ENCODE measurements around the gene ITGA3.
A peak's percentile ranks its signal among the peaks of the same experiment; 100 is the strongest.

Gene ITGA3

DNA sequence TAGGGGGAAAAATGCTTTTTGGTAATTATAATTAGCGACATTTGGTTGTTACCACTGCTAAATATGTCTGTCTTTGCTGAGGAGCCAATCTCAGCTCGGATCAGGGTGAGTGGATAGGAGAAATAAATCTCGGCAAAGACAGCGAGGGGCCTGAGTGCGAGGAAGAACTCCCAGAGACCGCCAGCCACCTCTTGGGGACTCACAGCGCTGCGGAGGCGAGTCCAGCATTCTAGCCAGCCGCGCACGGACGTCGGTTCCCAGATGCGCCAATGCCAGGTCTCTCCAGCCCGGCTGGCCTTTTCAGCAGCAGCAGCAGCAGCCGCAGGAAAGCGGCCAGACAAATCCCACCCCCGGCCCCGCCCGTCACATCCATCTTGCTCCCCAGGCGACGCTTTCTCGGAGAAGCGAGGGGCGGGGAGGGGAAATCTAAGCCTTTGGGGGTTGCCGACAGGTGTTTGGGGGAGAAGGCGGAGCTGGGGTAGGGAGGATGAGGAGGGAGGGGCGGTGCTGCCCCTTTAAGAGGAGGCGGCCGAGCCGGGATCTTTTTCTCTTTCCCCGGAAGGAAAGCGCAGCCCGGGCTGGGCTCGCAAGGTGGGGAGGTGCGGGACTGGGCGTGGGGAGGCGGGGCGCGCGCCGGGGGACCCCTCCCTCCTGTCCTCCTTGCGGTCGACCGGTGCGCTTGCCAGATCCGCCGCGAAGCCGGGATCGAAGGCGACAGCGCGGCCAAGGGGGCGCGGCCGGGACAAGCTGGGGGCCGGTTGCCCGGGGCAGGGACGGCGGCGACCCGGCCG is at the start of gene ITGA3:
ITGA3 (plus strand) TSS at position 685 of the 791 bp plus-strand sequence. CDS start 330 bp downstream, outside the sequence.
- DNase-seq = peak; percentile 83

DNA sequence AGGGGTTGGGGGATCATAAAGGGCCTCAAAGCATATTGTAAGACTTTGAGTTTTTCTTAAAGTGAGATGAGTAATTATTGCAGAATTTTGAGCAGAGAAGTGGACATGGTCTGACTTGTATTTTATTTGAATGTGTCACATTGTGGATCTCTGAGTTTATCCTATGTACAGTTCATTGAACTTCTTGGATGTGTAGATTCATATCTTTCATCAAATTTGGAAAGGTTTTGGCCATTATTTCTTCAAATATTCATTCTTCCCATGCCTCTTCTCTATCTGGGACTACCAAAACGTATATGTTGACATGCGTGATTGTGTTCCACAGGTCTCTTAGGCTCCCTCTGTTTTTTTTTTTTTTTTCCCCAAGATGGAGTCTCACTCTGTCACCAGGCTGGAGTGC is 46.6 kb upstream of the ITGA3 start:
- no peak for DNase-seq

DNA sequence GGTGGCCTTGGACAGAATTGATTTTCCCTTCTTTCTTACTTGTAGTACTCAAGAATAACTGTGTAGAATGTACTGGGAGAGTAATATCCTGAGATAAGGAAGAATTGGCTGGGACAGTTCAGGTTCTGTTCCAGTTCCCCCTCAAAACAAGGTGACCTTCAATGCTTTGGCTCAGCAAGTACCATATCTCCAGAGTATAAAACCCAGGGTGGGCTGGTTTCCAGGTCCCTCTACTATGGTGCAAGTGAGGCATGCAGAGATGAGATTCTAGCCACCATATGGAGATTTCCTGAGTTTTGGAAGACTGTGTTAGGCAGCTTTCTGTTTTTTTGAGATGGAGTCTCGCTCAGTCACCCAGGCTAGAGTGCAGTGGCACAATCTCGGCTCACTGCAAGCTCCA is 42.8 kb upstream of the ITGA3 start:
- no peak for DNase-seq

DNA sequence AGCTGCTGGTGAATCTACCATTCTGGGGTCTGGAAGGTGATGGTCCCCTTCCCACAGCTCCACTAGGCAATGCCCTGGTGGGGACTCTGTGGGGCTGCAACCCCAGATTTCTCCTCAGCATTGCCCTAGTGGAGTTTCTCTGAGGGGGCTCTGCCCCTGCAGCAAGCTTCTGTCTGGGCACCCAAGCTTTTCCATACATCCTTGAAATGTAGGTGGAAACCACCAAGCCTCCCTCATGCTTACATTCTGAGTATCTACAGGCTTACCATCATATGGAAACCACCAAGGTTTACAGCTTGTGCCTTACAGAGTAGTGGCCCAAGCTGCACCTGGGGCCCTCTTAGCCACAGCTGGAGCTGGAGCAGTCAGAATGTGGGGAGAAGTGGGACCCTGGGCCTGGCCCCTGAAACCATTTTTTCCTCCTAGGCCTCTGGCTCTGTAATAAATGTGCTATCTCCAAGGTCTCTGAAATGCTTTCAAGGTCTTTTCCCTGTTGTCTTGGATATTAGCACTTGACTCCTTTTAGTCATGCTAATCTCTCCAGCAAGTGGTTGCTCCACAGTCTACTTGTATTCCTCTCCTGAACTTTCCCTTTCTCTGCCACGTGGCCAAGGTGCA is 41.3 kb upstream of the ITGA3 start:
- DNase-seq = no peak

DNA sequence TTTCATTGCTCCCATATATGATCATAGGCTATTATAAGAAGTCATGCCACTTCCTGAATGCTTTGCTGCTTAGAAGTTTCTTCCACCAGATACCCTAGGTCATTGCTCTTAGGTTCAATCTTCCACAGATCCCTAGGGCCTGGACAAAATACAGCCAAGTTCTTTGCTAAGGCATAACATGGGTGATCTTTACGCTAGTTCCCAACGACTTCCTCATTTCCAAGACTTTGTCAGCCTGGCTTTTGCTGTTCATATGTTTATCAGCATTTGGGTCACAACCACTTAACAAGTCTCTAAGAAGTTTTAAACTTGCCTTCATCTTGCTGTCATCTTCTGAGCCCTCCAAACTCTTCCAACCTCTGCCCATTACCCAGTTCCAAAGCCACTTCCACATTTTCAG is 40.8 kb upstream of the ITGA3 start:
- no peak for DNase-seq

DNA sequence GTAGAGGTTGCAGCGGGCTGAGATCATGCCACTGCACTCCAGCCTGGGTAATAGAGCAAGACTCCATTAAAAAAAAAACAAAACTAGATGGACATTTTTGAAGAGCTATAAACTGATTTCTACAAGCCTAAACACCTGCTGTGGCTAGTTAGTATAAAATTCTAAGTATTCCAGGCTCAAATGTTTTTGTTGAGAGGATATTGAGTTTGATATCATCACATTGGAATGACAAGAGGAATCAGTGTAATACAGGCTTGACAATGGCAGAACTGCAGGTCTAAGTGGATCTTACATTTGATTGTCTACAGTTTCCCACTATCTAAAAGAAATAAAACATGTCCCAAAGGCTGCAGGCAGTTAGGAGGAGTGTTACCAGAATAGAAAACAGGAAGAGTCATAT is 37.0 kb upstream of the ITGA3 start:
- DNase-seq = no peak

DNA sequence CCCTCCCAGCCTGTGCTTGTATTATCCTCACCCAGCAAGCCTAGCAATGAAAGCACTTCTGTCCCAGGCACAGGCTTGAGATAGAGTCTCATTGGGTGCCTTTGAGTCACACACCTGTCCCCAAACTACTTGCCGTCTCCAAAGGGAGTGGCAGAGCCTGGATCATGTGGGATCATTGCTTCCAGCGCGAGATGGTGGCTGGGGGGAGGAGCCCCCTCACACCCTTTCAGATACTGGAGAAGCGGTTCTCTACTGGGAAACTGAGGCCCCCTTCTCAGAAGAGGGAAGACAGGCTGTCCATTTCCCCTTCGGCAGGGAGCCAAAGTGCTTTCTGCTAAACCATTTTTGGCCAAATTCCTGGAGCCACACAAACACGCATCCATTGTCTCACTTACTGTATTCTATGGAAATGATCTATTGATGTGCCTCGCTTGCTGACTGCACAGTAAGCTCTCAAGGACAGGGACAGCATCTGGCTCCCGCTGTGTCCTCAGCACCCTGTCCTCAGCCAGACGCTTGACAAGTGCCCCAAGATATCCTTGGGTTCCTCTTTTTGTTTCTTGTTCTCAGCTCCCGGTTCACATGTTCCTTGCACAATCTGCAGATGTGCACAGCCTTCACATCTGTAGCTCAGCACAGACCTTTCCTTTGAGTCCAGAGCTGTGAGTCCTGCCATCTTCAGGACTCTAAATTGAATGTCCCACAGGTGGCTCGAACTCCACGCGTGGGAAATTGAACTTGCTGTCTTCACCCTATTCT is 34.9 kb upstream of the ITGA3 start:
- DNase-seq = no peak

DNA sequence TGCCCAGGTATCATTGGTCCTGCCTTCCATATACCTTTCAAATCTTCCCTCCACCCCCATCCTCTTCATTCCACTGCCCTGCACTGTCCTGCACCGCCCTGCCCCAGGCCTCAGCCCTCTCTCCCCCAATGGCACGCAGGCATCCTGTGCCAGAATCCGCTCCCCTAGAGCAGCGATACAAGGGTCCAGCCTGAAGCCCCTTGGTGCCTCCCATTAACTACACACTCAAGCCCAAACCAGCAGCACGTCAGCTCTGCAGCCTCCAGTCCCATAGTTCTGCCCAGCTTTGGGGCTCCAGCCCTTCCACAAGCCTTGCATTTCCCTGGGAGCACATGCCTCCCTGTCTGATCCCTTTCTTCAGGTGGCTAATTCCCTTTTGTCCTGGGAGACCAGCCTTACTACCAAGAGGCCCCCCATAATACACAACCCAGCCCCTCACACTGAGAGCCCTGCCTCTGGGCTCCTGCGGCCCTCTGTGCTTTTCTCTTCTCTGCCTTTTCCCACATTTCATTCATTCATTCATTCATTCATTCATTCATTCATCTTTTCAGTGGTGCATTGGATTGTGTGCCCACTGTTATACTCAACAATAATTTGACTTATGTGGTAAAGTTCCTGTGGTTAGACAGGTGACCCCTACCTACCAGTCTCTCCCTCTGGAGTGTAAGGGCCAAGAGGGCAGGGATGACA is 34.1 kb upstream of the ITGA3 start:
- DNase-seq = no peak

DNA sequence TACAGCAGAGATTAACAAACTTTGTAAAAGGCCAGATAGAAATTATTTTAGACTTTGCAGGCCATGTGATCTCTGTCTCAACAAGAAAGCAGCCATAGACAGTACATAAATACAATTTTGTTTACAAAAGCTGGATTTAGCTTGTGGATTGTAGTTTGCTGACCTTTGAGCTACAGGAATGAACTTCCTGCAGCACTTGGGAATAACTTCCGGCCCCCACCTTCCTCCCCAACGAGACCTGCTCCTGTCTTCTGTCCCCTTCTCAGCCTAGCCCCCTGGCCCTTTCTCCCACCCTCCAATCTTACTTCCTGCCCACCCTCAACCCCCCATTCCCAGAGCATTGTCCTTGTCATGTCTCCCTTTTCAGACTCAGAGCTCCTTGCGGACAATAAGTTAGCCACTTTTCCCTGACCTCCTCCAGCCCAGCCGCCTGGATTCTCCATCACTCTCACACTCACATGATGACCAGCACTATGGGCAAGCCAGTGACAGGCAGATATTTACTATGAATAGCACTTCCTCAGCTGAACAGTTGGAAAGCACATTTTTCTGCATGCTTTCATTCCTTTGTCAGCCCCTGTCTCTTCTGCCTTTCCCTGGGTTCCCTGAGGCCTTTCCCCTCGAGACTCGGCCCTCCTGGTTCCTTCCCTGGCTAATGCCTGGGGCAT is 33.3 kb upstream of the ITGA3 start:
- no peak for DNase-seq

DNA sequence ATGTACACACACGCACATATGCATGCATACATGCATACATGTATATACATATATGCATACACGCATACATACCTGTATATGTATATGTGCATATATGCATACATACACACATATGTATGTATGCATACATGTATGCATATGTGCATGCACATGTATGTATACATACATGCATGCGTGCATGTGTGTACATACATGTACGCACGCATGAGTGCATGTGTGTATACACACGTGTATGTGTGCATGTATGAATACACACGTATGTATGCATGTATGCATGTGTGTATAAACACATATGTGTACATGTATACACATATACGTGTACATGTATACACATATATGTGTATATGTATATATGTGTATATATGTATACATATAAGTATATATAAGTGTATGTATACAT is 32.4 kb upstream of the ITGA3 start:
- no peak for DNase-seq

DNA sequence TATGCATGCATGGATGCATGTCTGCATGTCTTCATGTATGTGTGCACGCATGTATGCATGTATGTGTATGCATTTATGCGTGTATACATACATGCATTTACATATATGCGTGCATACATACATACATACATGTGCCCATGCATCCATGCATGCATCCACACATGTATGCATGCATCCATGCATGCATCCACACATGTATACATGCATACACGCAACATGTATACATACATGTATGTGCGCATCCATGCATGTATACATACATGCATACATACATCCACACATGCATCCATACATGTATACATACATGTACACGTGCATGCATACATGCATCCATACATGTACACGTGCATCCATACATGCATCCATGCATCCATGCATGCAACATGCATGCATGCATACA is 31.1 kb upstream of the ITGA3 start:
- no peak for DNase-seq

DNA sequence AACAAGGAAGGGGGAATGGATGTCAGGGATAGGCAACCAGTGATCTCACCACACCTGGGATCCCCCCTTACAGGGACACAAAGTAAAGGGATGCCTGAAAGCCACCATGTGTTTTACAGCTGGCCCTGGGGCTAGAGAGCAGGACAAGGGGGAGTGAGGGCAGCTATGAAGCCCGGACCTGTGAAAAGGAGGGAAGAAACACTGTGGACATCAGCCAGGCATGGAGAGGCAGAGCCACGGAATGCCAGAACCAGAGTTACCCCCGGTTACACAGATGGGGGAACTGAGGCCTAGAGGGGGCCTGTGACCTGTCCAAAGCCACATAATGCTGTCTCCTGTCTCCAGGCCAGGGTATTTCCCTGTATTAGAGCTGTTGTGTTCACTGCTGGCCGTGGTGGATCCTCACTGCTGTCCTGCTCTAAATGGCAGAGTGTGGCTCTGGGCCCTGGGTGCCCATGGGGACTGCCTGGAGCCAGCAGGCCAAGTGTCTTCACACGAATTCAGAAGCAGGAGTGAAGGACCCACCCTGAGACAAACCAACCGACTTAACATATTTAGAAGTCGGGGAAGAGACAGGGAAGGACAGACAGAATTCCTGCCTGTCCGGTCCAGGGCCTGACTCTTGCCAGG is 29.7 kb upstream of the ITGA3 start:
- DNase-seq = no peak

DNA sequence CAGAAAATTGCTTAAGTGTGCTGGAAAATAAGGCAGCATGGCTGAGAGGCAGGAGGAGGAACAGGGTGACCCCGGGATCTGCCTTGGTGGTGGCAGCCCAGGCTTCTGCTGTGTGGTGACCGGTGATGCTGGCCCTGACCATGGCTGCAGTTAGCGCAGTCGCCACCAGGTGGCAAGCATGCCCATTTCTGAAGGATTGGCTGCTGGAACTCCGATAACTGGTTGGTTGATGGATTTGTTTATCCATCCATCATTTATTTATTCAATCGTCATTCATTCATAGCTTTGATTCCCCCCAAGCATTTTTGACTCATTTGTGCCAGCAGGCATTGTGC is 29.1 kb upstream of the ITGA3 start:
- no peak for DNase-seq

DNA sequence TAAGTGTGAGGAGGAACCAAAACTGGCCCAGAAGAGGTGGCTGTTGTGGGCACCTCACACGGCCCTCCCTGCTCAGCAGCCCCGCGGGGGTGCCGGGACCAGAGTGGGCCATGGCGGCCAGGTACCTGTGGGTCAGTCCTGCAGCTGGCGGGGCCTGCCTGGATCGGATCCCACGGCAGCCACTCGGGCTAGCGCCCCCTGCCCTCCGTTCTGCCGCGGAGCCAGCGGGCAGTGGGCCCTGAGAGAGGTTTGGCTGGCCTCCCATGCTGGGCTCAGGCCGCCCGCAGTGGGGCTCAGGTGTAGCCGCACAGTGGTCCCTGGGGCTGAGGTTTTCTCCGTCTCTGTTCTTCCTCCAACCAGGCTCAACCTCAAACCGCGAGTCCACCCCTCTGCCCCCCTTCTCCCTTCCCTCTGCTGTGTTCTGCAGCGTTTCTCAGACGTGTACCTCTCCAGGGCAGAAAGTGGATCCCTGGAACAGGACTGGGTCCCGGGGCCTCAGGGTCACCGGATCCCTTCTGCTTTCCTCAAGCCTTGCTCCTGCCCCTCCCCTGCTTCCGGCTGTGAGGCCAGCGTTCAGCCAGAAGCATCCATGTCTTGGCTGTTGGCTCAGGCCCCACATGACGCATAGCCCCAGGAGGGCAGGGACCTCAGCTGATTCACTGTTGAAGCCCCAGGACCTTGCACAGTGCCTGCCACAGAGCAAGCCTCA is 28.6 kb upstream of the ITGA3 start:
- no peak for DNase-seq

DNA sequence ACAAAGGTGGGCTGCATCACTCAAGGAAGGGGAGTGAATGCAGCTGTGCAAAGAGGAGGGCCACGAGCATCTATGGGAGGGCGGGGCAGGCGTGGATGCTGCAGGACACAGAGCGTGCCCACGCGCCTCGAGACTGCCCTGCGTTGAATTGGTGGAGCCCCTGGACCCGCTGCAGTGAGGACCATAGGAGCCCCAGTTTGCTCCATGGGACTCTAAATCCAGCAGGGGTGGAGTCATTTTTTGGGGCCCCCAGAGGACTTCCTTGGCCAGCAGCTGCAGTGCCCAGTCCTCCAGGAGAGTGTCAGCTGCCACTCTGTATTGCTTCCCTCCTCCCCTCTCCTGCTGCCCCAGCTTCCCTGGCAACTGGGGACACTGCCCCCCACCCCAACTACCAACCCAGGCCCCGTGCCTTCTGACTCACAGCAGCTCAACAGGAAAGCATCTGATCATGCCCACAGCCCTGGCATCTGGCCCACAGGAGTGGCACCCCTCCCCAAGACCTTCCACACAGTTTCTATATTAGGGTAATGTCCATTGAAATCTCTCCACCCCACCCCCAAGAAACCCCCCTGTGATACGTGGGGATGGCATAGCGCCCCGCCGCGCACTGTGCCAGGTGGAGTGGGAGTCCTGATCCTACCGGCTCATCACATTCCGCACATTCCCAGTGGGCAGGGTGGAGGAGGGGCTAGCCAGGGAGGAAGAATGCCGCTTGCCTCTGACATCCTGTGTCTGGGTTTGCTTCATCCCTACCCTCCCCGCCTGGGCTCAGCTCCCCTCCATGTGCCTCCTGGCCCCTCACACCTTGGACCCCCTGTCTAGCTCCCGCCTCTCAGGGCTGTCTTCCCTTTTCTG is 27.8 kb upstream of the ITGA3 start:
- no peak for DNase-seq

DNA sequence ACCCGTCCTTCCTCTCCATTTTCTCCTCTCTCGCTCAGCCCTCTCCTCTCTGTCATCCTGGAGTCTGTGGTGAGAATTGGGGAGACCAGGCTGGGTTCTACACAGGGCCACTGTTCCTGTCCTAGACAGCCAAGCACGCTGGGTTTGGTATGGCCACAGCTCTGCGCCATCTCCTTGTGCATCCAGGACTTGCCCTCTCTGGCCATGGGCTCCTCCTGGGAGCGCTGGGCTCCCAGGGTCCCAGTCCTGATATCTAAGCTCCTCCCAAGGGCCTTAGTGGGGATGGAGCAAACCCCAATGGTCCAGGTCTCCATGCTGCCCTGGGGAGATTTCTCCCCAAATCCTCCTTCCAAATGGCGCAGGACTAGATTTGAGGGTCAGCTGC is 27.2 kb upstream of the ITGA3 start:
- no peak for DNase-seq

DNA sequence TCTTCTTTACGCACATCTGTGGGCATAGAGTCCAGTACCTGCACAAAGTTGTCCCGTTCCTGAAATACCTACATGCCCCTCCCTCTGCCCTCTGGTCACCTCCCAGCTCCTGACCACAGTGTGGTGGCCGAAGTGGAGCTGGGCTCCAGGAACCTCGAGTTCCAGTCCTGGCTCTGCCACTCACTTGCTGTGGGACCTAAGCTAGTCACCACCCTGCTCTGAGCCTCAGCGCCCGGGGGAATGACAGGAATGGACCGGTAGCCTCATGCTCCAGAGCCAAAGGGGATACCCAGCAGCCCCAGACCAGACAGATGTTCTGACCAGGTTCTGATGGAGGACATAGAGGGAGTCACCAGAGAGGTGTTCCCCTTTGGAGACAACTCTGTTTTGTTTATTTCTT is 26.7 kb upstream of the ITGA3 start:
- DNase-seq = no peak

DNA sequence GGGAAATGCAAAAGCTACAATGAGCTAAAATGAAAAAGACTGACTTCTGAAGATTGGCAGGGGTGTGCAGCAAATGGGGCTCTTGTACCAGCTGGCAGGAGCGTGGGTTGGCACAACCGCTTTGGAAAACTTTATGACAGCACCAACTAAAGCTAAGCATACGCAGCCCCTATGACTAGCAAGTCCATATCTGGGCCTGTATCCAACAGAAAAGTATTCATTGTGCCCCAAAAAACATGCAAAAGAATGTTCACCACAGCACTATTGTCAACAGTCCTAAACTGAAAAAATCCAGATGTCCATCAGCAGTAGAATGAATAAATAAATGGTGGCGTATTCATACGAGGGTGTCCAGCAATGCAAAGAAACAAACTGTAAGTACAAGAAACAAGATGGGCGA is 22.6 kb upstream of the ITGA3 start:
- DNase-seq = no peak

DNA sequence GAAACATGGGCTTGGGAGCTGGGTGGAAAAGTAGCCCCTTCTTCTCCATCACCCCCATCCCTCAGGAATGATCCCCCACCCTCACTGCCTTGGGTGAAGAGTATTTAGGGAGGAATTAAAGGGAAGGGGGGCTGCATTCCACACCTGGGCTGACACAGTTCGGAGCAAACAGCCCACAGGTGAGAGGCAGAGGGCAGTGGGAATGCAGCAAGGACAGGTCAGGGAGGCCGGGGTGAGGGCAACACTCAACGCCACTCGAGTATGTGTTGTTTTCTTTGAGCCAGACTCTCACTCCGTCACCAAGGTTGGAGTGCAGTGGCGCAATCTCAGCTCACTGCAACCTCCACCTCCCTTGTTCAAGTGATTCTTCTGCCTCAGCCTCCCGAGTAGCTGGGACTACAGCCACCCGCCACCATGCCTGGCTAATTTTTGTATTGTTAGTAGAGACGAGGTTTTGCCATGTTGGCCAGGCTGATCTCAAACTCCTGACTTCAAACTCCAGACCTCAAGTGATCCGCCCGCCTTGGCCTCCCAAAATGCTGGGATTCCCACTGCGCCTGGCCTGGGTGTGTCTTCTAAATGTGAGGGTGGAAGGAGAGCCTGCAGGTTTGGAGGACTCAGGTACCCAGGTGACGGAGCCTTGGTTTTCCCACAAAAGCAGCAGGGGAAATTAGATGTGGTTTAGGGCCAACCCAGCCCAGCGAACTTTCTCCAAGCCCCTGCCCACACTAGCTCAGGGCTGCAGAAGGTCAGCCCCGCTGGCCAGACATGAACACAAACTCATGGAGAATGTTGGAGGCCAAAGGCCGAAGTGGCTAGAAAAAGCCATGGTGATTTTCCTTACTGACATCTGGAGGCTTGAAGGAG is 21.2 kb upstream of the ITGA3 start:
- no peak for DNase-seq

DNA sequence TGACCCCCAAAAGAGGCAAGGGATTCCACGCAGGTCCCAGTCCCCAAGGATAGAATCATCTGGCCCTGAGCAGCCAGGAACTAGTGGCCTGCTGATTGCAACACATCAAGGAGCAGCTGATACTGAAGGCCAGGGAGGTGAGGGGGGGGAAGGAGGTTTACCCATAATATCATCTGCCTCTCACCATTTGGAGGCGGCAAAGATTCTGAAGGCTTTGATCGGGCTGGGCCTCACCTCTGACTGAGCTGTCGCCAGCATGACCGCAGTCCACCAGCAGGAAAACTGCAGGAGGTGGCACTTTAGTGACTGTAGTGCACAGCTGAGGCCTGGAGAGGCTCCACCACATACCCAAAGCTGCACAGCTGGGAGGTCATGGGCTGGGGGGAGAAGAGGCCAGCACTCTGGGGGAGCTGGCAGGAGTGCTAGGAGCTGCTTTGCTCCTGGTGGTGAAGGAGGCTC is 20.5 kb upstream of the ITGA3 start:
- DNase-seq = no peak

Data from NCI-H2171 (cell line).